IPS-11a (cell line): ENCODE results near the gene ZFP36L2.
"Not testable (repeated sequence)": the region's sequence is repeated elsewhere in the genome, so short reads cannot be mapped to it uniquely, and the experiment has no call there.

Experiments
- H3K4me3 ChIP-seq: one replicate; pipeline ENCODE4 v1.5.1; 2013; ENCODE audit warnings: low read depth, low read length, control low read depth

The ZFP36L2 gene

DNA sequence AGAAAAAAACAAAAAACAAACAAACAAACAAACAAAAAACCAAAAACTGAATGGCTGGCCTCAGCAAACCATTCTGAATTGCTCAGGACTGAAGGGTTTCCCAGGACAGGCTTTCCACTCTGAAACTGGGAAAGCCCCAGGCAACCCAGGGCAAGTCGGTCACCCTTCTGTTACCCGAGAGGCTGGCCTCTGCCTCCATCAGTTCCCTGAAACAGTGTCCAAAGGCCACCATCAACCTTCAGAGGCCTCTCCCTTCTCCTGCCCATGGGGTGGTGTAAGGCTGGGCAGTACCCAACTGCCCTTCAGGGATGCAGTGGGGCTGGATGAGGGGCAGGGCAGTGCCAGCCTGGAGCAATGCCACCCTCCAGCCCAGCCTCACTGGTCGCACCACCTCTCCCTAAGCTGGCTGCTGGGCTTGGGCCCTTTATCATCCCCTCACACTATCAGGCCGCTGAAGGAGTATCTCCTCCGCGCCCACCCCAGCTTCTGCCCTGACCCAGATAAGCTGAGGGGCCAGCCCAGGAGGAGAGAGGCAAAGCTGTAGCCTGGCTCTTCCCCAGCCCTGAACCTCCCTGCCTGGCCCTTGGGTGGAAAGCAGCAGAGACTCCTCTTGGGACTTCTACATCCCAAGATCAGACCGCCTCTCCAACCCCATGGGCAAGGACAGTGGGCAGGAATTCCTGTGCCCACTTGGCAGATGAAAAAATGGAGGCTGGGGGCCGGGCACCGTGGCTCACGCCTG is 35.9 kb downstream of the ZFP36L2 start:
- H3K4me3 ChIP-seq = no peak overlapping the region

GRCh38 chr2:43189861-43190260 is 36.5 kb downstream of the ZFP36L2 start:
- not testable (repeated sequence) for H3K4me3 ChIP-seq

DNA sequence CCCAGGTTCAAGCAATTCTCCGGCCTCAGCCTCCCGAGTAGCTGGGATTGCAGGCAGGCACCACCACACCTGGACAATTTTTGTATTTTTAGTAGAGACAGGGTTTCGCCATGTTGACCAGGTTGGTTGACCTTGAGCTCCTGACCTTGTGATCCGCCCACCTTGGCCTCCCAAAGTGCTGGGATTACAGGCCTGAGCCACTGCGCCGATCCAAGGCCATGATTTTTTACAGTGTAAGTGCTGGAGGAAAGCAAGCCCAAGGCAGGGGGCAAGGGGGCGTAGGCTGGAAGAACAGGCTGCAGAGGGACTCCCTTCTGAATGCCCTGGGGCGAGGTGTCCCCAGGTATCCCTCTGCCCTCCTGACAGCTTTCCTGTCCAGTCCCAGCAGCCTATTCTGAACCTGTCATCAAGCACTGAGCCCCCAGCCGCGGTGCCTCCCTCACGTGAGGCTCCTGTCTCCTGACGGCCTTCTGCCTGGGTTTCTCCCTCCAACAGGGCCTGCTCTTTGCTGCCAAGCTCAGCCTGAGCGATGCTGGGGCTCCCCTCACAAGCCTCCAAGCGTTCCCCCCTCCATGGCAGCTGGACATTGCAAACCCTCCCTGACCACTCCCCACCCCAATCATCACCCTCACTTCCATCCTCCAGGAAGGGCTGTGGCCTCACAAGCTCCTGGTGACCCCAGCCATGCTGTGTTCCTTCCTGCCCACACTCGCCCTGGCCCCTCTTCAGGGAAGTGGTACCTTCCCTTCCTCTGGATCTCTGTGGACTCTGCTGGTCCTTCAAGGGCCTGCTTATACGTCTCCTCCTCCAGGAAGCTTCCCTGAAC is 37.6 kb downstream of the ZFP36L2 start:
- H3K4me3 ChIP-seq = no peak overlapping the region

GRCh38 chr2:43186679-43187374 is 39.6 kb downstream of the ZFP36L2 start:
- no peak overlapping the region for H3K4me3 ChIP-seq

- H3K4me3 ChIP-seq = no peak overlapping the region
Measured at GRCh38 chr2:43186321-43186678, 40.1 kb downstream of the ZFP36L2 start.

GRCh38 chr2:43185146-43185545 is 41.3 kb downstream of the ZFP36L2 start:
- H3K4me3 ChIP-seq = no peak overlapping the region

DNA sequence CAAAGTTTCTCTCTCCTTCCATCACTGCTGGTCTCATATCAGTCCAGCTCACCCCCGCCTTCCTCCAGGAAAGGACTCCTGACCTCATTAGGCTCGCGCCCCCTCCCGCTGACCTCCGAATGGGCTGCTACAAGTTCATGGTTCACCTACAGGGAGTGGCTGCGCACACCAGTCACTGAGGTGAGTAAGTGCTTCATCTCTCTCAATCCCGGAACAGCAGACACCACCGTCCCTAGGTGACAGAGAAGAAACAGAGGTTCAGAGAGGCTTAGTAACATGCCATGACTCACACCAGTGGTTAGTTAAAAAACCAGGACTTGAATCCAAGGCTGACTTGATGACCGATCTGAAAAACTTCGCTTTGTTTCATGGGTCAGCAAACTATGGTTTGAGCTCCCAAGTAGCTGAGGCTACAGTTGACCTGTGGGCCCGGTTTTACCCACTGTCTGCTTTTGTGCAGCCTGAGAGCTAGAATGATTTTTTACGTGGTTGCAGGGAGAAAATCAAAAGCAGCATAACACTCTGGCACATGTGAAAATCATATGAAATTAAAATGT is 42.0 kb downstream of the ZFP36L2 start:
- H3K4me3 ChIP-seq = no peak overlapping the region

DNA sequence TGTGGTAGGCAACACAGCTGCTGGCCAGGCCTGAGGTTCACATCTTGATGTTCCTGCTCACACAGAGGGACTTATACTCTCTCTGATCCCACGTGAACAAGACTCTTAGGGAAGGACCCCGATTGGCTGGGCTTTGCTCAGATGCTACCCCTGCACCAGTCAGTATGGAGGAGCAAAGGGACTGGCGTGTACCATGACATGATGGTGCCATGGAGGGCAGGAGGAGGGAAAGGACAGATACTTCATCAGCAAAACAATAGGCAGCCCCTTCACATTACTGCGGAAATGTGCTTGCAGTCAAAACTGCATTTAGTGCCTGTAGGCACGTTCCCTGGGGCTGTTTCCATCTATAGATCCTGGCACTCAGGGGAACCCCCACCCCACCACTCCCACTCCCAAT is 42.7 kb downstream of the ZFP36L2 start:
- no peak overlapping the region for H3K4me3 ChIP-seq

GRCh38 chr2:43180897-43181296 is 45.5 kb downstream of the ZFP36L2 start:
- H3K4me3 ChIP-seq = no peak overlapping the region

- H3K4me3 ChIP-seq = no peak overlapping the region
Measured at GRCh38 chr2:43179942-43180341, 46.5 kb downstream of the ZFP36L2 start.

GRCh38 chr2:43178602-43179542 is 47.5 kb downstream of the ZFP36L2 start:
- no peak overlapping the region for H3K4me3 ChIP-seq

DNA sequence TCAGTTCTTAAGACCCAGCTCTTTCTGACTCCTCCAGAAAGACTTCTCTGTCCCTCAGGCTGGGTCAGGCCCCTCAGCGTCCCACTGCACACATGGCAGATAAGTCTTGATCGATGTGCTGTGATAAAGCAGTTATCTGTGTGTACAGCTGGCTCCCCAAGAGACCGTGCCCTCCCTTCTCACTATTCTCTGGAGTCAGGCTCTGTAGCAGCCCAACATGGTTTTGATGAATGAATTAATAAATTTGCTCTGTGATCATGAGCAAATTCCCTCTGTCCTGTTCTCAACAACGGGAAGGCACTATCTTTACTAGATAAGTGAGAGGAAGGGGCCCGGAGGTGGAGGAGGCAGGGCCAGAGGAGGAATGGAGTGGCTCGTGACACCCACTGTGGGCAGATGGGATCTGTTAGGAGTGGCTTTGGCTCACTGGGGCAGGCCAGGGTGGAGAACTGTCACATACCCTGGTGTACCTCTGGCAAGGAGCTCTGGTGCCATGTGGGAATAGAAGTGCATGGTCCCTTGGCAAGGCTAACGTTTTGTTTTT is 48.3 kb downstream of the ZFP36L2 start:
- no peak overlapping the region for H3K4me3 ChIP-seq

DNA sequence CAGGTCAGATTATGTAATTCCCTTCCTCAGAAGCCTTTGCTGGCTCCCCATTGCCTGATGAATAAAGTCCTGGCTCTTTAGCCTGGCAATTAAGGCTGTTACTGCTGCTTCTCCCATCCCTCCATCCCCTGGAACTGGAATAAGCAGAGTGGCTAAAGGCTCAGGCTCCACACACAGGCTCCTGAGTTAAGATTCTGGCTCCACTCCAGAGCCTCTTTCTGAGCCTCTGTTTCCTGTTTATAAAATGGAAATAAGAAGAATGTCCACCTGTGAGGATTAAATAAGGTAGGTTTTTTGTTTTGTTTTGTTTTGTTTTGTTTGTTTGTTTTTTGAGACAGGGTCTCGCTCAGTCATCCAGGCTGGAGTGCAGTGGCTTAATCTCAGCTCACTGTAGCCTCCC is 50.0 kb downstream of the ZFP36L2 start:
- H3K4me3 ChIP-seq = no peak overlapping the region

- no peak overlapping the region for H3K4me3 ChIP-seq
Measured at GRCh38 chr2:43175876-43176275, 50.5 kb downstream of the ZFP36L2 start.

DNA sequence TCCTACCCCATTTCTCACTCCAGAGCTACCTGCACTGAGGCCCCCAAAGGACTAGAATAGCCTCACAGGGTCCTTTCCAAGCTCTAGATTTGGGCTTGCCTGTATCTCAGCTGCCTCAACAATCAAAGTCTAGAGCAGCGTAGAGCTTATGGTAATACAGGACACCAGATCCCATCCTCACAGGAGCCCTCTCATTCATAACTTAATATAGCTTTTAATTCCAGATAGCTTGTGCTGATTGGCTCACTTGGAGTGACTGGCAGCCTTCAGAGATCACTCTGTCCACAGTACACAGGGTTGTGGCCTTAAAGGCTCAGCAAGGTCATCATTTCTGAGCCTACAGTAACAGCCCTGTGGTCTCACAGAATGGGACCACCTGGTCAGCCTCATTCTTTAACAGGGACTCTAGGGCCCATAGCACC is 51.4 kb downstream of the ZFP36L2 start:
- H3K4me3 ChIP-seq = no peak overlapping the region

DNA sequence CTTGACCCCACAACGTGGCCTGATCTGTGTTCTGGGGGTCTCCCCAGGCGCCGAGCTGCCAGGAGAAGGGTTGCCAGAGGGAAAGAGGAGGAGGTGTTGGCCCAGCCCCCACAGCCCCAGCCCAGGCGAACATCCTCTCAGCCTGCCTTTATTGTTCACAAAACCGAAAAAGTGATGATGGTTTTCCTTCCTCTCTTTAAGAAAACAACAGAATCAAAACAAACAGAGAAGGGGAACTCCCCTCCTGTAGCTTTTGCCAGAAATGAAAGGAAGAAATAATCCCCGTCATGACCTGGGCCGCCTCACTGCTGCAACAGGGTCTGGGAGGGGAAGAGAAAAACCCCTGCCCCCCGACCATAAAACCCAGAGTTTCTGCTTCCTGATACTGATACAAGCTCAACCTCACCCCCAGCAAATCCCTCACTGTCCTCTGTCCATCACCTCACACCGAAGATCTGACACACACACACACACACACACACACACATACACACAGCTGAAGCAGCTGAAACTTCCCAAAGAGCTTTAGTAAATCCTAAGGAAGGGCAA is 52.0 kb downstream of the ZFP36L2 start:
- H3K4me3 ChIP-seq = no peak overlapping the region
